Smooth muscle cell (in vitro differentiated cells): Measurements from ENCODE around the gene RTL10. TPM values are rescaled to one million over a fixed set of nuclear protein-coding genes. Genes with fewer than 3 reads are reported as not detected.

Experiments
- DNase-seq: peaks from one replicate; lab custom pipeline; 2025; ENCODE audit not compliant: unreplicated experiment; lab: John Stamatoyannopoulos, UW
- H2AFZ ChIP-seq: fragments of 200-600 bp; sonication (generic); 2 replicates; pipeline ENCODE4 v1.6.0; 2016; ENCODE audit warnings: antibody characterized with exemption, low read depth, mild to moderate bottlenecking
- H3F3A ChIP-seq: fragments of 200-600 bp; sonication (generic); 2 replicates; pipeline ENCODE4 v1.6.0; 2017; ENCODE audit warnings: antibody characterized with exemption, low read depth
- H3K27ac ChIP-seq: fragments of 200-600 bp; sonication (generic); 2 replicates; pipeline ENCODE4 v1.5.1; 2016; ENCODE audit warnings: low read depth, mild to moderate bottlenecking
- H3K27me3 ChIP-seq: fragments of 200-600 bp; sonication (generic); 2 replicates; pipeline ENCODE4 v1.6.1; 2016; ENCODE audit warnings: low read depth, mild to moderate bottlenecking
- H3K36me3 ChIP-seq: fragments of 200-600 bp; sonication (generic); 2 replicates; pipeline ENCODE4 v1.5.1; 2016; ENCODE audit warnings: low read depth
- H3K4me1 ChIP-seq: fragments of 200-600 bp; sonication (generic); 2 replicates; pipeline ENCODE4 v1.5.1; 2016; ENCODE audit warnings: low read depth
- H3K4me2 ChIP-seq: fragments of 200-600 bp; sonication (generic); 2 replicates; pipeline ENCODE4 v1.6.0; 2016; ENCODE audit warnings: mild to moderate bottlenecking
- H3K4me3 ChIP-seq: fragments of 200-600 bp; sonication (generic); 2 replicates; pipeline ENCODE4 v1.5.1; 2016; ENCODE audit warnings: mild to moderate bottlenecking
- H3K79me2 ChIP-seq: fragments of 200-600 bp; sonication (generic); 2 replicates; pipeline ENCODE4 v1.6.0; 2016; ENCODE audit warnings: low read depth, mild to moderate bottlenecking
- H3K9ac ChIP-seq: fragments of 200-600 bp; sonication (generic); 2 replicates; pipeline ENCODE4 v1.6.0; 2016; ENCODE audit warnings: low read depth
- H3K9me3 ChIP-seq: fragments of 200-600 bp; sonication (generic); replicated peaks from 2 replicates; pipeline ENCODE4 v1.5.1; 2016; ENCODE audit warnings: low read depth
- H4K20me1 ChIP-seq: fragments of 200-600 bp; sonication (generic); 2 replicates; pipeline ENCODE4 v1.6.0; 2016; ENCODE audit warnings: low read depth
- CTCF ChIP-seq: fragments of 200-600 bp; sonication (generic); IDR thresholded peaks from 2 replicates; pipeline ENCODE4 v1.5.1; 2017; ENCODE audit warnings: borderline replicate concordance, mild to moderate bottlenecking, antibody characterized with exemption; ENCODE audit not compliant: insufficient read depth, poor library complexity, severe bottlenecking
- WGBS: methylation state at CpG from one replicate; pipeline ENCODE4 v1.1.7; 2016; ENCODE audit warnings: low lambda C conversion rate; 5-methylcytosine and 5-hydroxymethylcytosine counted together
- polyA plus RNA-seq: library from polyadenylated mRNA; unstranded; fragments of >200 nt; fragmentation: Nextera tagmentation; extraction: Ambion mirVana; gene quantifications from 2 replicates; pipeline ENCODE4 v1.2.1, GENCODE V29; 2016
- total RNA-seq: library from RNA; depleted of rRNA; stranded (reverse); fragments of >200 nt; gene quantifications from 2 replicates; pipeline ENCODE4 v1.2.3, GENCODE V29; 2014

Gene RTL10
- total and polyA plus RNA-seq, 2 experiments from 2014 or later: 3.8 to 7.5 TPM

GRCh38 chr22:19819911-19820879 lies 34.5 kb downstream of the RTL10 start:
- no peak for TF ChIP-seq CTCF
- WGBS: 96% methylated on average over 21 of the region's 21 CpGs
- H3K79me2 ChIP-seq: no peaks in the 10 kb centered on the region

GRCh38 chr22:19819208-19819910 lies 35.3 kb downstream of the RTL10 start:
- no peaks in the 10 kb centered on the region for H3K9me3 ChIP-seq
- peaks cover 12% of the 10 kb centered on the region for H4K20me1 ChIP-seq
- no peaks in the 10 kb centered on the region for H3K27me3 ChIP-seq
- H3K36me3 ChIP-seq: no peaks in the 10 kb centered on the region
- H3K27ac ChIP-seq: no peak overlapping the region
- no peak overlapping the region for H3K4me2 ChIP-seq
- no peak overlapping the region for H2AFZ ChIP-seq
- no peaks in the 10 kb centered on the region for H3K4me1 ChIP-seq
- no peaks in the 10 kb centered on the region for H3K79me2 ChIP-seq
- H3F3A ChIP-seq: no peaks in the 10 kb centered on the region
- H3K4me3 ChIP-seq: no peak overlapping the region
- H3K9ac ChIP-seq: no peak overlapping the region
- 97% methylated on average over 14 of the region's 14 CpGs for WGBS
- TF ChIP-seq CTCF: no peak
- no peak for DNase-seq

More at GRCh38 chr22:19819911-19820879, 34.5 kb downstream of the RTL10 start:
- no peak for DNase-seq
- Histone ChIP-seq H3K36me3 (no peaks in the 10 kb centered on the region), H3K4me3 (no peak overlapping the region), H3K27ac (no peak overlapping the region), H3K4me1 (no peaks in the 10 kb centered on the region), H2AFZ (no peak overlapping the region), H3K9ac (no peak overlapping the region), H4K20me1 (peaks cover 21% of the 10 kb centered on the region), H3K27me3 (no peaks in the 10 kb centered on the region), H3K9me3 (no peaks in the 10 kb centered on the region), H3K4me2 (no peak overlapping the region), H3F3A (no peaks in the 10 kb centered on the region)

GRCh38 chr22:19818324-19819207 lies 36.1 kb downstream of the RTL10 start:
- no peak for TF ChIP-seq CTCF
- peaks cover 10% of the 10 kb centered on the region for H4K20me1 ChIP-seq
- no peaks in the 10 kb centered on the region for H3K9me3 ChIP-seq
- no peaks in the 10 kb centered on the region for H3K27me3 ChIP-seq
- DNase-seq: no peak
- no peaks in the 10 kb centered on the region for H3F3A ChIP-seq
- H3K4me1 ChIP-seq: no peaks in the 10 kb centered on the region
- H3K4me2 ChIP-seq: no peak overlapping the region
- H3K27ac ChIP-seq: no peak overlapping the region
- H3K9ac ChIP-seq: no peak overlapping the region
- WGBS: 95% methylated on average over 17 of the region's 17 CpGs
- H2AFZ ChIP-seq: no peak overlapping the region
- no peaks in the 10 kb centered on the region for H3K36me3 ChIP-seq
- H3K79me2 ChIP-seq: no peaks in the 10 kb centered on the region
- no peak overlapping the region for H3K4me3 ChIP-seq
